HEK293 (cell line): ENCODE results near the gene GALNT9.
A peak's percentile ranks its signal among the peaks of the same experiment; 100 is the strongest.

Source experiments
- CTCF ChIA-PET: fragments of 350-600 bp; formaldehyde crosslinking; extraction: SDS; loops from one replicate; lab custom pipeline; 2021; ENCODE audit warnings: antibody characterized with exemption; lab: Yijun Ruan, JAX
- POLR2A ChIA-PET: fragments of 300-600 bp; formaldehyde crosslinking; extraction: SDS; loops from one replicate; lab custom pipeline; 2020; ENCODE audit warnings: antibody characterized with exemption, inconsistent platforms; lab: Yijun Ruan, JAX
- H3K27ac ChIP-seq: fragments of 200-500 bp; sonication (Bioruptor generic); 2 replicates; pipeline ENCODE4 v1.5.1; 2014; ENCODE audit warnings: low read depth, low read length, control low read depth, inconsistent platforms; ENCODE audit errors: extremely low read depth
- H3K36me3 ChIP-seq, 2 experiments: fragments of 200-500 bp in 1 of 2; sonication (Bioruptor generic) in 1 of 2; 1 replicate in 1 of 2; 2 replicates in 1 of 2; pipeline ENCODE4 v1.5.1; 2014 to 2017; ENCODE audit warnings: inconsistent platforms in 2 of 2, low read length in 2 of 2; ENCODE audit not compliant: control insufficient read depth in 2 of 2, insufficient read depth in 1 of 2
- H3K4me1 ChIP-seq: fragments of 200-500 bp; sonication (Bioruptor generic); 2 replicates; pipeline ENCODE4 v1.5.1; 2014; ENCODE audit warnings: mild to moderate bottlenecking, low read length, inconsistent platforms; ENCODE audit not compliant: control insufficient read depth, insufficient read depth
- H3K4me3 ChIP-seq: 2 replicates; pipeline ENCODE4 v1.5.1; 2011; ENCODE audit warnings: low read depth, mild to moderate bottlenecking, control low read depth, low read length, moderate library complexity
- H3K9me3 ChIP-seq: fragments of 200-500 bp; sonication (Bioruptor generic); 2 replicates; pipeline ENCODE4 v1.5.1; 2014; ENCODE audit warnings: low read depth, low read length, inconsistent platforms; ENCODE audit not compliant: control insufficient read depth, insufficient read depth
- EGR2 ChIP-seq: fragments of 450-650 bp; formaldehyde crosslinking; IDR thresholded peaks from 2 replicates; pipeline ENCODE4 v1.5.1; 2016; ENCODE audit warnings: low read depth, missing biosample characterization, missing genetic modification characterization
- GLIS2 ChIP-seq: fragments of 450-650 bp; formaldehyde crosslinking; IDR thresholded peaks from 2 replicates; pipeline ENCODE4 v1.5.1; 2016; ENCODE audit warnings: missing biosample characterization, missing genetic modification characterization
- HOXD13 ChIP-seq: sonication (generic); formaldehyde crosslinking; IDR thresholded peaks from 2 replicates; pipeline ENCODE4 v1.8.0; 2022; ENCODE audit warnings: missing genetic modification reagents, borderline replicate concordance
- SCRT2 ChIP-seq: fragments of 450-650 bp; formaldehyde crosslinking; IDR thresholded peaks from 2 replicates; pipeline ENCODE4 v1.5.1; 2016; ENCODE audit warnings: missing biosample characterization, missing genetic modification characterization
- TRIM28 ChIP-seq: IDR thresholded peaks from 2 replicates; pipeline ENCODE4 v1.6.1; 2011; ENCODE audit warnings: low read length, control low read depth, borderline replicate concordance
- WT1 ChIP-seq: fragments of 450-650 bp; formaldehyde crosslinking; IDR thresholded peaks from 2 replicates; pipeline ENCODE4 v1.5.1; 2016; ENCODE audit warnings: missing biosample characterization, missing genetic modification characterization
- ZBTB8A ChIP-seq: fragments of 450-650 bp; formaldehyde crosslinking; IDR thresholded peaks from 2 replicates; pipeline ENCODE4 v1.5.1; 2016; ENCODE audit warnings: missing biosample characterization, missing genetic modification characterization
- ZFHX2 ChIP-seq: fragments of 450-650 bp; formaldehyde crosslinking; conservative IDR thresholded peaks from 2 replicates; pipeline ENCODE4 v1.5.1; 2016; ENCODE audit warnings: missing biosample characterization, missing genetic modification characterization
- ZNF132 ChIP-seq: fragments of 450-650 bp; formaldehyde crosslinking; IDR thresholded peaks from 2 replicates; pipeline ENCODE4 v1.5.1; 2017; ENCODE audit warnings: missing biosample characterization, missing genetic modification characterization, borderline replicate concordance
- ZNF138 ChIP-seq: fragments of 450-650 bp; formaldehyde crosslinking; IDR thresholded peaks from 2 replicates; pipeline ENCODE4 v1.5.1; 2016; ENCODE audit warnings: missing biosample characterization, missing genetic modification characterization, borderline replicate concordance
- ZNF169 ChIP-seq: fragments of 450-650 bp; formaldehyde crosslinking; IDR thresholded peaks from 2 replicates; pipeline ENCODE4 v1.5.1; 2016; ENCODE audit warnings: missing biosample characterization, missing genetic modification characterization
- ZNF174 ChIP-seq: fragments of 450-650 bp; formaldehyde crosslinking; IDR thresholded peaks from 2 replicates; pipeline ENCODE4 v1.5.0; 2017; ENCODE audit warnings: missing biosample characterization, mild to moderate bottlenecking, missing genetic modification characterization
- ZNF391 ChIP-seq: fragments of 450-650 bp; formaldehyde crosslinking; IDR thresholded peaks from 2 replicates; pipeline ENCODE4 v1.5.1; 2016; ENCODE audit warnings: low read depth, missing biosample characterization, missing genetic modification characterization, borderline replicate concordance
- ZNF404 ChIP-seq: fragments of 450-650 bp; formaldehyde crosslinking; IDR thresholded peaks from 2 replicates; pipeline ENCODE4 v1.5.1; 2017; ENCODE audit warnings: missing biosample characterization, missing genetic modification characterization
- ZNF600 ChIP-seq: fragments of 450-650 bp; formaldehyde crosslinking; IDR thresholded peaks from 2 replicates; pipeline ENCODE4 v1.5.1; 2016; ENCODE audit warnings: missing biosample characterization, missing genetic modification characterization
- ZNF76 ChIP-seq: fragments of 450-650 bp; formaldehyde crosslinking; IDR thresholded peaks from 2 replicates; pipeline ENCODE4; 2016; ENCODE audit warnings: low read depth, missing biosample characterization, missing genetic modification characterization, borderline replicate concordance
- TF ChIP-seq, protein P1 (sequence below): fragments of 450-650 bp; formaldehyde crosslinking; IDR thresholded peaks from 2 replicates; pipeline ENCODE4 v1.5.1; 2016; ENCODE audit warnings: missing biosample characterization, missing genetic modification characterization
- TF ChIP-seq, protein P2 (sequence below): fragments of 450-650 bp; formaldehyde crosslinking; IDR thresholded peaks from 2 replicates; pipeline ENCODE4 v1.5.1; 2016; ENCODE audit warnings: missing biosample characterization, missing genetic modification characterization
- TF ChIP-seq, protein P3 (sequence below): fragments of 450-650 bp; formaldehyde crosslinking; IDR thresholded peaks from 2 replicates; pipeline ENCODE4 v1.5.1; 2016; ENCODE audit warnings: missing biosample characterization, missing genetic modification characterization
- TF ChIP-seq, protein P4 (sequence below): fragments of 450-650 bp; formaldehyde crosslinking; IDR thresholded peaks from 2 replicates; pipeline ENCODE4 v1.5.1; 2016; ENCODE audit warnings: missing biosample characterization, missing genetic modification characterization
- TF ChIP-seq, protein P5 (sequence below): fragments of 450-650 bp; formaldehyde crosslinking; IDR thresholded peaks from 2 replicates; pipeline ENCODE4 v1.5.1; 2017; ENCODE audit warnings: missing biosample characterization, missing genetic modification characterization
- TF ChIP-seq, protein P6 (sequence below): fragments of 450-650 bp; formaldehyde crosslinking; IDR thresholded peaks from 2 replicates; pipeline ENCODE4 v1.5.1; 2016; ENCODE audit warnings: missing biosample characterization, missing genetic modification characterization
- TF ChIP-seq, protein P7 (sequence below): fragments of 450-650 bp; formaldehyde crosslinking; IDR thresholded peaks from 2 replicates; pipeline ENCODE4 v1.5.1; 2017; ENCODE audit warnings: missing biosample characterization, missing genetic modification characterization

Gene GALNT9

DNA sequence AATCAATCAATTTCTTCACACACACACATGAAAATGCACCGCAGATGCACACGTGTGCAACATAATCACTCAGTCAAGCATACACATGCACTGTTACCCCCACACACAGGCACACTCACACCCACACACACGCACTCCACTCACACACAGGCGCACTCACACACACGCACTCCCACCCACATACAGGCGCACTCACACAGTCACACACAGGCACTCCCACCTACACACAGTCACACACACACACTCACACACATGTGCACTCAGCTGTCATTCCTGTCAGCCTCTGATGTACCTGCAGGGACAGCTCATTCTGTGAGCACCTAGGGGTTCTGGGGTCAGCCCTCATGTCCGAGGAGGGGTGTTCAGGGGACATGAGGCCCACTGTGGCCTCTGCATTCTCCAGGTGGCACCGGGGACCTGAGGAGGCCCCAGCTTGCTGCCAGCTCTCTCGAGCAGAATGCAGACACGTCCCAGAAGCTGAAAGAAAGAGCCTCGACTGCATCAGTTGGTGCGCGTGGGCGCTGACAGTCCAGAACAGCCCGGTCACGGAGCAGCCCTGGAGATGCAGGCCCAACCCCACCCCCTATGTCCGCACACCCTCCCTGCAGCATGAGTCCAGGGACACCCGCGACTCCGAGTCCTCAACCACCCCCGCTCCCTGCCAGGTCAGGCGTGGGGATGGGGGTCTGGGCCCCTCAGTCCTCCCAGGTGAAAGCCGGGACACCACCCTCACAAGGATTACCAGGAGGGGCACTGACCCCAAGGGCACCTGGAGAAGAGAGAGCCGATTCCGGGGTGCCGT, 115.8 kb downstream of the GALNT9 start:
- TF ChIP-seq, protein P1, sequence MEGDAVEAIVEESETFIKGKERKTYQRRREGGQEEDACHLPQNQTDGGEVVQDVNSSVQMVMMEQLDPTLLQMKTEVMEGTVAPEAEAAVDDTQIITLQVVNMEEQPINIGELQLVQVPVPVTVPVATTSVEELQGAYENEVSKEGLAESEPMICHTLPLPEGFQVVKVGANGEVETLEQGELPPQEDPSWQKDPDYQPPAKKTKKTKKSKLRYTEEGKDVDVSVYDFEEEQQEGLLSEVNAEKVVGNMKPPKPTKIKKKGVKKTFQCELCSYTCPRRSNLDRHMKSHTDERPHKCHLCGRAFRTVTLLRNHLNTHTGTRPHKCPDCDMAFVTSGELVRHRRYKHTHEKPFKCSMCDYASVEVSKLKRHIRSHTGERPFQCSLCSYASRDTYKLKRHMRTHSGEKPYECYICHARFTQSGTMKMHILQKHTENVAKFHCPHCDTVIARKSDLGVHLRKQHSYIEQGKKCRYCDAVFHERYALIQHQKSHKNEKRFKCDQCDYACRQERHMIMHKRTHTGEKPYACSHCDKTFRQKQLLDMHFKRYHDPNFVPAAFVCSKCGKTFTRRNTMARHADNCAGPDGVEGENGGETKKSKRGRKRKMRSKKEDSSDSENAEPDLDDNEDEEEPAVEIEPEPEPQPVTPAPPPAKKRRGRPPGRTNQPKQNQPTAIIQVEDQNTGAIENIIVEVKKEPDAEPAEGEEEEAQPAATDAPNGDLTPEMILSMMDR (tag by site-specific recombination): no peak
- TF ChIP-seq HOXD13: no peak
- peak; percentile 92 for TF ChIP-seq ZFHX2
- TF ChIP-seq, protein P2, sequence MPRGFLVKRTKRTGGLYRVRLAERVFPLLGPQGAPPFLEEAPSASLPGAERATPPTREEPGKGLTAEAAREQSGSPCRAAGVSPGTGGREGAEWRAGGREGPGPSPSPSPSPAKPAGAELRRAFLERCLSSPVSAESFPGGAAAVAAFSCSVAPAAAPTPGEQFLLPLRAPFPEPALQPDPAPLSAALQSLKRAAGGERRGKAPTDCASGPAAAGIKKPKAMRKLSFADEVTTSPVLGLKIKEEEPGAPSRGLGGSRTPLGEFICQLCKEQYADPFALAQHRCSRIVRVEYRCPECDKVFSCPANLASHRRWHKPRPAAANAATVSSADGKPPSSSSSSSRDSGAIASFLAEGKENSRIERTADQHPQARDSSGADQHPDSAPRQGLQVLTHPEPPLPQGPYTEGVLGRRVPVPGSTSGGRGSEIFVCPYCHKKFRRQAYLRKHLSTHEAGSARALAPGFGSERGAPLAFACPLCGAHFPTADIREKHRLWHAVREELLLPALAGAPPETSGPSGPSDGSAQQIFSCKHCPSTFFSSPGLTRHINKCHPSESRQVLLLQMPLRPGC (tag by site-specific recombination): no peak
- TF ChIP-seq ZBTB8A (tag by site-specific recombination): no peak
- TF ChIP-seq ZNF138 (tag by site-specific recombination): no peak
- TF ChIP-seq, protein P3, sequence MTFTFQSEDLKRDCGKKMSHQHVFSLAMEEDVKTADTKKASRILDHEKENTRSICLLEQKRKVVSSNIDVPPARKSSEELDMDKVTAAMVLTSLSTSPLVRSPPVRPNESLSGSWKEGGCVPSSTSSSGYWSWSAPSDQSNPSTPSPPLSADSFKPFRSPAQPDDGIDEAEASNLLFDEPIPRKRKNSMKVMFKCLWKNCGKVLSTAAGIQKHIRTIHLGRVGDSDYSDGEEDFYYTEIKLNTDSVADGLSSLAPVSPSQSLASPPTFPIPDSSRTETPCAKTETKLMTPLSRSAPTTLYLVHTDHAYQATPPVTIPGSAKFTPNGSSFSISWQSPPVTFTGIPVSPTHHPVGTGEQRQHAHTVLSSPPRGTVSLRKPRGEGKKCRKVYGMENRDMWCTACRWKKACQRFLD (tag by site-specific recombination): no peak
- no peak for TF ChIP-seq ZNF404
- no peak for TF ChIP-seq WT1 (tag by site-specific recombination)
- peak; percentile 90 for TF ChIP-seq EGR2
- TF ChIP-seq, protein P4, sequence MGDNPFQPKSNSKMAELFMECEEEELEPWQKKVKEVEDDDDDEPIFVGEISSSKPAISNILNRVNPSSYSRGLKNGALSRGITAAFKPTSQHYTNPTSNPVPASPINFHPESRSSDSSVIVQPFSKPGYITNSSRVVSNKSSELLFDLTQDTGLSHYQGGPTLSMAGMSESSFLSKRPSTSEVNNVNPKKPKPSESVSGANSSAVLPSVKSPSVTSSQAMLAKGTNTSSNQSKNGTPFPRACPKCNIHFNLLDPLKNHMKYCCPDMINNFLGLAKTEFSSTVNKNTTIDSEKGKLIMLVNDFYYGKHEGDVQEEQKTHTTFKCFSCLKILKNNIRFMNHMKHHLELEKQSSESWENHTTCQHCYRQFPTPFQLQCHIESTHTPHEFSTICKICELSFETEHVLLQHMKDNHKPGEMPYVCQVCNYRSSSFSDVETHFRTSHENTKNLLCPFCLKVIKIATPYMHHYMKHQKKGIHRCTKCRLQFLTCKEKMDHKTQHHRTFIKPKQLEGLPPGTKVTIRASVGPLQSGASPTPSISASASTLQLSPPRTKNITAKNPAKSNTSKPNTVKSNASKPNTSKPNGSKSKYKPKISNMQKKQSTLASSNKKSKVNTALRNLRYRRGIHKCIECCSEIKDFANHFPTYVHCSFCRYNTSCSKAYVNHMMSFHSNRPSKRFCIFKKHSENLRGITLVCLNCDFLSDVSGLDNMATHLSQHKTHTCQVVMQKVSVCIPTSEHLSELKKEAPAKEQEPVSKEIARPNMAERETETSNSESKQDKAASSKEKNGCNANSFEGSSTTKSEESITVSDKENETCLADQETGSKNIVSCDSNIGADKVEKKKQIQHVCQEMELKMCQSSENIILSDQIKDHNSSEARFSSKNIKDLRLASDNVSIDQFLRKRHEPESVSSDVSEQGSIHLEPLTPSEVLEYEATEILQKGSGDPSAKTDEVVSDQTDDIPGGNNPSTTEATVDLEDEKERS (tag by site-specific recombination): no peak
- no peak for TF ChIP-seq ZNF132 (tag by site-specific recombination)
- no peak for TF ChIP-seq ZNF391 (tag by site-specific recombination)
- TF ChIP-seq ZNF600: 0 out of 2 replicates have a peak, but pooled peaks have one; percentile 18
- TF ChIP-seq, protein P5, sequence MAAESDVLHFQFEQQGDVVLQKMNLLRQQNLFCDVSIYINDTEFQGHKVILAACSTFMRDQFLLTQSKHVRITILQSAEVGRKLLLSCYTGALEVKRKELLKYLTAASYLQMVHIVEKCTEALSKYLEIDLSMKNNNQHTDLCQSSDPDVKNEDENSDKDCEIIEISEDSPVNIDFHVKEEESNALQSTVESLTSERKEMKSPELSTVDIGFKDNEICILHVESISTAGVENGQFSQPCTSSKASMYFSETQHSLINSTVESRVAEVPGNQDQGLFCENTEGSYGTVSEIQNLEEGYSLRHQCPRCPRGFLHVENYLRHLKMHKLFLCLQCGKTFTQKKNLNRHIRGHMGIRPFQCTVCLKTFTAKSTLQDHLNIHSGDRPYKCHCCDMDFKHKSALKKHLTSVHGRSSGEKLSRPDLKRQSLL (tag by site-specific recombination): no peak
- CTCF ChIA-PET: no interaction called here
- H3K9me3 ChIP-seq: no peaks in the 10 kb centered on the region
- H3K27ac ChIP-seq: no peak overlapping the region
- H3K36me3 ChIP-seq: no peaks in the 10 kb centered on the region
- POLR2A ChIA-PET: no interaction called here
- H3K4me1 ChIP-seq: no peaks in the 10 kb centered on the region
- H3K4me3 ChIP-seq: no peak overlapping the region

DNA sequence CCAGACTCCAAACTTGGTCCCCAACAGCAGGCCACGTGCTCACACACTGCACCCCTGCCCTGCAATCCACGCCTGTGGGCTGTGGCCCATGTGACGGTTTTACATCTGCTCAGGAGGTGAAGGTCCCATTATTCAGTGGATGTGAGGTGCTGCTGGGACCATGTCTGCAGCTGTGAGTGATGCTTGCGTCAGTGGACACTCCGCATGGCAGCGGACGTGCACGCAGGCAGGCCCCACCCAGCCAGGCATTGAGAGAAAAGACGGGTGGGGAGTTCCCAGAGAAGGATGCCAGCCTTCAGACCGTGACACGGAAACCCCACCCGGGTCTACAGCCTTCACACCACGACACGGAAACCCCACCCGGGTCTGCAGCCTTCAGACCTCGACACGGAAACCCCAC, 117.6 kb downstream of the GALNT9 start:
- ChIA-PET CTCF (no interaction called here), POLR2A (no interaction called here)
- H3K36me3 ChIP-seq: no peaks in the 10 kb centered on the region
- no peak overlapping the region for H3K27ac ChIP-seq
- H3K4me3 ChIP-seq: no peak overlapping the region
- H3K4me1 ChIP-seq: no peaks in the 10 kb centered on the region
- H3K9me3 ChIP-seq: no peaks in the 10 kb centered on the region
- TF ChIP-seq GLIS2 (no peak), ZNF169 (tag by site-specific recombination) (no peak), SCRT2 (no peak), ZNF174 (tag by site-specific recombination) (no peak), ZNF76 (tag by site-specific recombination) (no peak), TRIM28 (no peak)
- TF ChIP-seq, protein P6, sequence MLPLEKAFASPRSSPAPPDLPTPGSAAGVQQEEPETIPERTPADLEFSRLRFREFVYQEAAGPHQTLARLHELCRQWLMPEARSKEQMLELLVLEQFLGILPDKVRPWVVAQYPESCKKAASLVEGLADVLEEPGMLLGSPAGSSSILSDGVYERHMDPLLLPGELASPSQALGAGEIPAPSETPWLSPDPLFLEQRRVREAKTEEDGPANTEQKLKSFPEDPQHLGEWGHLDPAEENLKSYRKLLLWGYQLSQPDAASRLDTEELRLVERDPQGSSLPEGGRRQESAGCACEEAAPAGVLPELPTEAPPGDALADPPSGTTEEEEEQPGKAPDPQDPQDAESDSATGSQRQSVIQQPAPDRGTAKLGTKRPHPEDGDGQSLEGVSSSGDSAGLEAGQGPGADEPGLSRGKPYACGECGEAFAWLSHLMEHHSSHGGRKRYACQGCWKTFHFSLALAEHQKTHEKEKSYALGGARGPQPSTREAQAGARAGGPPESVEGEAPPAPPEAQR (tag by site-specific recombination): no peak
- TF ChIP-seq, protein P7, sequence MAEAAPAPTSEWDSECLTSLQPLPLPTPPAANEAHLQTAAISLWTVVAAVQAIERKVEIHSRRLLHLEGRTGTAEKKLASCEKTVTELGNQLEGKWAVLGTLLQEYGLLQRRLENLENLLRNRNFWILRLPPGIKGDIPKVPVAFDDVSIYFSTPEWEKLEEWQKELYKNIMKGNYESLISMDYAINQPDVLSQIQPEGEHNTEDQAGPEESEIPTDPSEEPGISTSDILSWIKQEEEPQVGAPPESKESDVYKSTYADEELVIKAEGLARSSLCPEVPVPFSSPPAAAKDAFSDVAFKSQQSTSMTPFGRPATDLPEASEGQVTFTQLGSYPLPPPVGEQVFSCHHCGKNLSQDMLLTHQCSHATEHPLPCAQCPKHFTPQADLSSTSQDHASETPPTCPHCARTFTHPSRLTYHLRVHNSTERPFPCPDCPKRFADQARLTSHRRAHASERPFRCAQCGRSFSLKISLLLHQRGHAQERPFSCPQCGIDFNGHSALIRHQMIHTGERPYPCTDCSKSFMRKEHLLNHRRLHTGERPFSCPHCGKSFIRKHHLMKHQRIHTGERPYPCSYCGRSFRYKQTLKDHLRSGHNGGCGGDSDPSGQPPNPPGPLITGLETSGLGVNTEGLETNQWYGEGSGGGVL (tag by site-specific recombination): no peak
